IMR-90 (cell line): ENCODE results near the gene PHF21B. TPM values are rescaled to one million over a fixed set of nuclear protein-coding genes. Genes with fewer than 3 reads are reported as not detected.

Experiments
- ATAC-seq: fragments of 200-7000 bp; cut with Tn5 transposase; 2 replicates; pipeline ENCODE4 v1.9.1; 2020; ENCODE audit warnings: low read depth, mild to moderate bottlenecking, moderate library complexity
- BruUV-seq: library from RNA; stranded (reverse); fragments of 400-500 nt; replicated peaks from 2 replicates; lab custom pipeline; 2021; lab: Mats Ljungman, UMichigan
- CTCF ChIA-PET: fragments of 300-600 bp; formaldehyde crosslinking; extraction: SDS; loops from one replicate; lab custom pipeline; 2021; ENCODE audit warnings: antibody characterized with exemption; lab: Yijun Ruan, JAX
- POLR2A ChIA-PET: fragments of 300-600 bp; sonication (Branson Sonifier 250); formaldehyde crosslinking; loops from one replicate; lab custom pipeline; 2022; ENCODE audit warnings: antibody characterized with exemption; ENCODE audit not compliant: unreplicated experiment; lab: Charles Lee
- DNase-seq: peaks from one replicate; pipeline ENCODE4 v3.0.0; 2013
- H2AFZ ChIP-seq: replicated peaks from 2 replicates; pipeline ENCODE3; 2013; ENCODE audit warnings: low read length, mild to moderate bottlenecking; ENCODE audit not compliant: poor library complexity
- H2AK5ac ChIP-seq: 2 replicates; pipeline ENCODE4 v1.6.1; 2013; ENCODE audit warnings: low read depth, low read length, inconsistent platforms
- H2AK9ac ChIP-seq: replicated peaks from 2 replicates; pipeline ENCODE3; 2013; ENCODE audit warnings: mild to moderate bottlenecking, low read depth, low read length, moderate library complexity; ENCODE audit not compliant: poor library complexity
- H2BK120ac ChIP-seq: 2 replicates; pipeline ENCODE4 v1.6.1; 2013; ENCODE audit warnings: low read depth, low read length, inconsistent platforms
- H2BK15ac ChIP-seq: 3 replicates; pipeline ENCODE4 v1.6.1; 2013; ENCODE audit warnings: low read depth, low read length, inconsistent platforms
- H2BK20ac ChIP-seq: 2 replicates; pipeline ENCODE4 v1.6.1; 2013; ENCODE audit warnings: low read depth, mild to moderate bottlenecking, inconsistent platforms, low read length, moderate library complexity
- H2BK5ac ChIP-seq: 2 replicates; pipeline ENCODE4 v1.6.1; 2013; ENCODE audit warnings: mild to moderate bottlenecking, low read depth, low read length, inconsistent platforms; ENCODE audit not compliant: poor library complexity, severe bottlenecking
- H3K14ac ChIP-seq: replicated peaks from 2 replicates; pipeline ENCODE4 v1.6.1; 2013; ENCODE audit warnings: low read depth, low read length, inconsistent platforms
- H3K18ac ChIP-seq: 2 replicates; pipeline ENCODE4 v1.6.1; 2013; ENCODE audit warnings: low read depth, low read length, control low read depth
- H3K23ac ChIP-seq: 2 replicates; pipeline ENCODE4 v1.6.1; 2013; ENCODE audit warnings: low read depth, low read length, inconsistent platforms
- H3K27ac ChIP-seq: 2 replicates; pipeline ENCODE4 v1.5.1; 2013; ENCODE audit warnings: mild to moderate bottlenecking, control low read depth, low read length; ENCODE audit not compliant: insufficient read depth
- H3K27me3 ChIP-seq: 2 replicates; pipeline ENCODE4 v1.6.1; 2013; ENCODE audit warnings: low read length; ENCODE audit not compliant: control insufficient read depth, insufficient read depth
- H3K36me3 ChIP-seq: 2 replicates; pipeline ENCODE4 v1.6.1; 2013; ENCODE audit warnings: low read length, mixed read lengths; ENCODE audit not compliant: control insufficient read depth, insufficient read depth
- H3K4ac ChIP-seq: 2 replicates; pipeline ENCODE4 v1.6.1; 2013; ENCODE audit warnings: low read depth, low read length, inconsistent platforms
- H3K4me1 ChIP-seq: 2 replicates; pipeline ENCODE4 v1.6.1; 2013; ENCODE audit warnings: low read length, mixed read lengths; ENCODE audit not compliant: control insufficient read depth, insufficient read depth
- H3K4me2 ChIP-seq: 2 replicates; pipeline ENCODE4 v1.6.1; 2013; ENCODE audit warnings: low read depth, mild to moderate bottlenecking, control low read depth, low read length, moderate library complexity
- H3K4me3 ChIP-seq: 2 replicates; pipeline ENCODE4 v1.5.1; 2013; ENCODE audit warnings: low read depth, mild to moderate bottlenecking, control low read depth, low read length, moderate library complexity; ENCODE audit not compliant: insufficient read depth
- H3K56ac ChIP-seq: 2 replicates; pipeline ENCODE4 v1.6.1; 2013; ENCODE audit warnings: low read length, inconsistent platforms; ENCODE audit not compliant: insufficient read depth; ENCODE audit errors: extremely low read depth
- H3K79me1 ChIP-seq, 2 experiments: 2 replicates each; pipeline ENCODE4 v1.6.1; 2013; ENCODE audit warnings: low read length in 2 of 2, inconsistent platforms in 1 of 2, low read depth in 1 of 2
- H3K9ac ChIP-seq: 2 replicates; pipeline ENCODE4 v1.6.1; 2013; ENCODE audit warnings: low read depth, low read length, control low read depth
- H3K9me1 ChIP-seq: 2 replicates; pipeline ENCODE4 v1.6.1; 2013; ENCODE audit warnings: low read length, inconsistent platforms; ENCODE audit not compliant: insufficient read depth
- H3K9me3 ChIP-seq: 2 replicates; pipeline ENCODE4 v1.6.1; 2013; ENCODE audit warnings: low read length; ENCODE audit not compliant: control insufficient read depth, insufficient read depth
- H4K20me1 ChIP-seq: 2 replicates; pipeline ENCODE4 v1.6.1; 2013; ENCODE audit warnings: low read length, inconsistent platforms; ENCODE audit not compliant: insufficient read depth
- H4K5ac ChIP-seq: 2 replicates; pipeline ENCODE4 v1.6.1; 2013; ENCODE audit warnings: mild to moderate bottlenecking, low read depth, low read length, control low read depth
- H4K8ac ChIP-seq, 2 experiments: 2 replicates each; pipeline ENCODE4 v1.6.1; 2013; ENCODE audit warnings: low read depth in 2 of 2, low read length in 2 of 2, control low read depth in 1 of 2, inconsistent platforms in 1 of 2
- H4K91ac ChIP-seq: 2 replicates; pipeline ENCODE4 v1.6.1; 2013; ENCODE audit warnings: low read depth, low read length, inconsistent platforms; ENCODE audit not compliant: insufficient read depth
- BHLHE40 ChIP-seq: fragments of 150-350 bp; IDR thresholded peaks from 2 replicates; pipeline ENCODE4 v1.6.1; 2016; ENCODE audit warnings: mild to moderate bottlenecking, low read depth, low read length
- CHD1 ChIP-seq: IDR thresholded peaks from 2 replicates; pipeline ENCODE4 v1.6.1; 2012; ENCODE audit warnings: low read depth, low read length, improper control_type of control experiment
- FOS ChIP-seq: fragments of 150-350 bp; IDR thresholded peaks from 2 replicates; pipeline ENCODE4 v1.6.1; 2016; ENCODE audit warnings: low read depth, low read length
- MAFK ChIP-seq: IDR thresholded peaks from 2 replicates; pipeline ENCODE4 v1.6.1; 2012; ENCODE audit warnings: low read depth, low read length, improper control_type of control experiment
- MAZ ChIP-seq: IDR thresholded peaks from 2 replicates; pipeline ENCODE4 v1.6.1; 2012; ENCODE audit warnings: low read depth, mild to moderate bottlenecking, low read length, improper control_type of control experiment, moderate library complexity, borderline replicate concordance
- MXI1 ChIP-seq: IDR thresholded peaks from 2 replicates; pipeline ENCODE4 v1.6.1; 2012; ENCODE audit warnings: low read depth, mild to moderate bottlenecking, low read length, moderate library complexity, borderline replicate concordance
- NFE2L2 ChIP-seq: fragments of 150-350 bp; IDR thresholded peaks from 2 replicates; pipeline ENCODE4 v1.6.1; 2016; ENCODE audit warnings: low read depth, mild to moderate bottlenecking, low read length
- RCOR1 ChIP-seq: IDR thresholded peaks from 2 replicates; pipeline ENCODE4 v1.6.1; 2012; ENCODE audit warnings: mild to moderate bottlenecking, low read length, improper control_type of control experiment; ENCODE audit not compliant: insufficient replicate concordance
- RFX5 ChIP-seq: IDR thresholded peaks from 2 replicates; pipeline ENCODE4 v1.8.0; 2012; ENCODE audit warnings: low read depth, mild to moderate bottlenecking, low read length, moderate library complexity
- SMC3 ChIP-seq: fragments of 150-350 bp; IDR thresholded peaks from 2 replicates; pipeline ENCODE4 v1.6.1; 2016; ENCODE audit warnings: low read depth, mild to moderate bottlenecking, antibody characterized with exemption, low read length, moderate library complexity
- WGBS, 2 experiments: methylation state at CpG; one replicate each; pipeline versions ENCODE4 v1.1.5 to v1.1.7; 2013; ENCODE audit warnings: missing lambda C conversion rate in 2 of 2; ENCODE audit not compliant: insufficient read length in 1 of 2; ENCODE audit errors: extremely low coverage in 2 of 2; 5-methylcytosine and 5-hydroxymethylcytosine counted together
- dilution Hi-C: fragments of 300-500 bp; cut with HindIII; formaldehyde crosslinking; loops from one replicate; pipeline ENCODE4 v1.14.3; 2018; ENCODE audit warnings: low sequenced_read_pairs; ENCODE audit not compliant: unreplicated experiment
- in situ Hi-C: fragments of 300-500 bp; cut with MboI; formaldehyde crosslinking; loops from 3 replicates; pipeline ENCODE4 v1.14.3; 2019; ENCODE audit warnings: low sequenced_read_pairs, inconsistent platforms, mixed read lengths
- intact Hi-C: fragments of 100-400 bp; cut with micrococcal nuclease; formaldehyde crosslinking; loops from 2 replicates; pipeline ENCODE4 v1.10.0; 2022
- polyA plus RNA-seq, 3 experiments: library from polyadenylated mRNA; depleted of rRNA; stranded (reverse); fragments of >200 nt; gene quantifications; 2 replicates each; pipeline ENCODE4 v1.2.3, GENCODE V29; 2012; ENCODE audit warnings: low replicate concordance in 1 of 3
- total RNA-seq: library from RNA; depleted of rRNA; stranded (reverse); fragments of >200 nt; gene quantifications from 2 replicates; pipeline ENCODE4 v1.2.3, GENCODE V29; 2012
- TF ChIP-seq, protein P1 (sequence below): fragments of 150-350 bp; IDR thresholded peaks from 2 replicates; pipeline ENCODE4 v1.6.1; 2016; ENCODE audit warnings: low read depth, mild to moderate bottlenecking, low read length, moderate library complexity, borderline replicate concordance
- TF ChIP-seq, protein P2 (sequence below): conservative IDR thresholded peaks from 2 replicates; pipeline ENCODE4 v1.5.1; 2012; ENCODE audit warnings: mild to moderate bottlenecking, low read depth, low read length, improper control_type of control experiment

PHF21B gene
- total and polyA plus RNA-seq, 2 of the 4 experiments (the other 2 are of a cell fraction): 0.02 TPM; not detected in 1

DNA sequence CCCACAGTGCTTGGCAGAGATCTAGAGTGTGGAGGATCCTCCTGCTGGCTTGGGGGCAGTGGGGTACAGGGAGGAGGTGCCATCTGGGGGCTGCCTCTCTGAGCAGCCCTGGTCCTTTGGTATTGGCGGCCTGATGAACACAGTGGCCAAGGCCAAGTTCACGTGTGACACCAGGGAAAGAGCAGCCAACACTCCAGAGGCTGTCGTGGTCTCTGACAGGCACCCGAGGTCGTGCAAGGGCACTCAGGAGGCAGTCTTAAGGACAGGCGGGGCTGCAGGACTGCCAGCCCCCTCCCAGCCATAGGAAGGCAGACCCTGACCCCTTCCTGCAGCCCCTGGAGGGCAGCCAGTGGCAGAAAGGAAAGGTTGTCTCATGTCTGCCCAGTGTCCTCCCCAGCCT is 30.7 kb downstream of the PHF21B start:
- ChIA-PET POLR2A (no interaction called here), CTCF (no interaction called here)
- TF ChIP-seq NFE2L2 (no peak), BHLHE40 (no peak), FOS (no peak), MAZ (no peak), MAFK (no peak), RFX5 (no peak), MXI1 (no peak), SMC3 (no peak), CHD1 (no peak), RCOR1 (no peak)
- TF ChIP-seq, protein P1, sequence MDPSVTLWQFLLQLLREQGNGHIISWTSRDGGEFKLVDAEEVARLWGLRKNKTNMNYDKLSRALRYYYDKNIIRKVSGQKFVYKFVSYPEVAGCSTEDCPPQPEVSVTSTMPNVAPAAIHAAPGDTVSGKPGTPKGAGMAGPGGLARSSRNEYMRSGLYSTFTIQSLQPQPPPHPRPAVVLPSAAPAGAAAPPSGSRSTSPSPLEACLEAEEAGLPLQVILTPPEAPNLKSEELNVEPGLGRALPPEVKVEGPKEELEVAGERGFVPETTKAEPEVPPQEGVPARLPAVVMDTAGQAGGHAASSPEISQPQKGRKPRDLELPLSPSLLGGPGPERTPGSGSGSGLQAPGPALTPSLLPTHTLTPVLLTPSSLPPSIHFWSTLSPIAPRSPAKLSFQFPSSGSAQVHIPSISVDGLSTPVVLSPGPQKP: no peak
- TF ChIP-seq, protein P2, sequence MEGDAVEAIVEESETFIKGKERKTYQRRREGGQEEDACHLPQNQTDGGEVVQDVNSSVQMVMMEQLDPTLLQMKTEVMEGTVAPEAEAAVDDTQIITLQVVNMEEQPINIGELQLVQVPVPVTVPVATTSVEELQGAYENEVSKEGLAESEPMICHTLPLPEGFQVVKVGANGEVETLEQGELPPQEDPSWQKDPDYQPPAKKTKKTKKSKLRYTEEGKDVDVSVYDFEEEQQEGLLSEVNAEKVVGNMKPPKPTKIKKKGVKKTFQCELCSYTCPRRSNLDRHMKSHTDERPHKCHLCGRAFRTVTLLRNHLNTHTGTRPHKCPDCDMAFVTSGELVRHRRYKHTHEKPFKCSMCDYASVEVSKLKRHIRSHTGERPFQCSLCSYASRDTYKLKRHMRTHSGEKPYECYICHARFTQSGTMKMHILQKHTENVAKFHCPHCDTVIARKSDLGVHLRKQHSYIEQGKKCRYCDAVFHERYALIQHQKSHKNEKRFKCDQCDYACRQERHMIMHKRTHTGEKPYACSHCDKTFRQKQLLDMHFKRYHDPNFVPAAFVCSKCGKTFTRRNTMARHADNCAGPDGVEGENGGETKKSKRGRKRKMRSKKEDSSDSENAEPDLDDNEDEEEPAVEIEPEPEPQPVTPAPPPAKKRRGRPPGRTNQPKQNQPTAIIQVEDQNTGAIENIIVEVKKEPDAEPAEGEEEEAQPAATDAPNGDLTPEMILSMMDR: no peak
- H3K36me3 ChIP-seq: no peaks in the 10 kb centered on the region
- WGBS, 2 experiments: 28% methylated on average over 3 of the region's 6 CpGs; no CpG with 5 or more reads in 1 of the 2 experiments
- ATAC-seq (no peak), DNase-seq (no peak)
- in situ Hi-C loops (loop anchor here (25.0 kb wide), 1 partner anchor 583 kb away; no protein-coding TSS in a partner anchor), intact Hi-C loops (loop anchor here (5.0 kb wide), 1 partner anchor 283 kb away; no protein-coding TSS in a partner anchor), dilution Hi-C loops (no loop called here)
- H2BK5ac ChIP-seq: no peak overlapping the region
- H3K27ac ChIP-seq: no peak overlapping the region
- no peak overlapping the region for H3K18ac ChIP-seq
- no peak overlapping the region for H3K4me2 ChIP-seq
- no peak overlapping the region for H2AK9ac ChIP-seq
- no peak overlapping the region for H4K91ac ChIP-seq
- no peak overlapping the region for H3K9ac ChIP-seq
- no peak overlapping the region for H3K56ac ChIP-seq
- no TSS peak for BruUV-seq
- no peak overlapping the region for H2BK20ac ChIP-seq
- H3K27me3 ChIP-seq: peaks cover 32% of the 10 kb centered on the region
- no peaks in the 10 kb centered on the region; the same call in 1 of the 2 replicates for H4K20me1 ChIP-seq
- no peak overlapping the region for H3K23ac ChIP-seq
- H2AK5ac ChIP-seq: no peak overlapping the region
- no peak overlapping the region for H3K4ac ChIP-seq
- no peak overlapping the region for H2AFZ ChIP-seq
- no peak overlapping the region for H2BK120ac ChIP-seq
- no peak overlapping the region for H2BK15ac ChIP-seq
- H4K8ac ChIP-seq: no peak overlapping the region
- no peaks in the 10 kb centered on the region for H3K79me1 ChIP-seq
- H3K4me3 ChIP-seq: no peak overlapping the region
- H3K4me1 ChIP-seq: no peaks in the 10 kb centered on the region
- no peaks in the 10 kb centered on the region for H3K9me3 ChIP-seq
- peaks cover 6% of the 10 kb centered on the region; the same call in 1 of the 2 replicates for H3K9me1 ChIP-seq
- H4K5ac ChIP-seq: no peak overlapping the region
- no peak overlapping the region for H3K14ac ChIP-seq
